Motor neuron (in vitro differentiated cells): Measurements from ENCODE around the gene CDH13. TPM values are rescaled to one million over a fixed set of nuclear protein-coding genes. Genes with fewer than 3 reads are reported as not detected.

Experiments used
- ATAC-seq, 8 experiments: fragments of 200-7000 bp; cut with Tn5 transposase; replicated peaks in 6 of 8; 2 replicates each; pipeline ENCODE4 v1.8.0; 2021; ENCODE audit warnings: mild to moderate bottlenecking in 8 of 8, moderate library complexity in 8 of 8
- H3K27ac ChIP-seq, 2 donors: fragments of 250-450 bp; sonication (Bioruptor Pico); 2 replicates each; pipeline ENCODE4 v1.9.0; 2021; ENCODE audit warnings: antibody characterized with exemption in 2 of 2, mild to moderate bottlenecking in 2 of 2, moderate library complexity in 1 of 2
- H3K4me1 ChIP-seq, 2 donors: fragments of 250-450 bp; sonication (Bioruptor Pico); replicated peaks in 1 of 2; 2 replicates each; pipeline ENCODE4 v1.6.1; 2021; ENCODE audit warnings: antibody characterized with exemption in 2 of 2, mild to moderate bottlenecking in 2 of 2, moderate library complexity in 1 of 2
- H3K4me3 ChIP-seq, 5 donors: fragments of 250-450 bp; sonication (Bioruptor Pico); 2 replicates each; pipeline ENCODE4 v1.9.0; 2021; ENCODE audit warnings: antibody characterized with exemption in 5 of 5, mild to moderate bottlenecking in 5 of 5, moderate library complexity in 4 of 5
- WGBS, 10 experiments: fragments of 450-650 bp; shearing (Covaris generic); methylation state at CpG; one replicate each; pipeline ENCODE4 v1.0.0; 2022; 5-methylcytosine and 5-hydroxymethylcytosine counted together
- in situ Hi-C, 9 experiments: fragments of 400-800 bp; cut with MboI; loops; one replicate each; pipeline ENCODE4 v1.15.0; 2021; ENCODE audit warnings: low sequenced_read_pairs in 9 of 9, low pct_unique_long_range_greater_than_20kb in 2 of 9; ENCODE audit not compliant: unreplicated experiment in 9 of 9
- total RNA-seq, 8 experiments: library from RNA; unstranded; fragments of 300-600 nt; gene quantifications; 2 replicates each; pipeline versions ENCODE4 v1.2.3 to v1.2.4, GENCODE V29; 2022

The CDH13 gene
- total RNA-seq, 8 experiments from 2014 or later: 0.42 to 10.3 (median 3.4) TPM

- H3K4me3 ChIP-seq: no peak overlapping the region
- 20 to 100% (median 80%) methylated on average over 1 to 2 of the region's 2 CpGs; no CpG with 5 or more reads in 3 of the 10 experiments for WGBS, 10 experiments
Observed at GRCh38 chr16:82630219-82630618, 3.5 kb downstream of the CDH13 start.

GRCh38 chr16:82630688-82631087 is 3.9 kb downstream of the CDH13 start:
- Histone ChIP-seq H3K4me1 (peaks cover 12 to 13% of the 10 kb centered on the region in 2 donors), H3K4me3 (no peak overlapping the region), H3K27ac (no peak overlapping the region)
- WGBS, 10 experiments: 67 to 100% (median 98%) methylated on average over 1 to 3 of the region's 3 CpGs; no CpG with 5 or more reads in 2 of the 10 experiments
- no peak for ATAC-seq
- in situ Hi-C loops: loop anchor here in 2 of 9 experiments (25.0 kb wide), 3 partner anchors 368 to 582 kb away; no protein-coding TSS in a partner anchor

More at GRCh38 chr16:82630219-82630618, 3.5 kb downstream of the CDH13 start:
- Histone ChIP-seq H3K4me1 (peaks cover 12 to 13% of the 10 kb centered on the region in 2 donors), H3K27ac (no peak overlapping the region)
- in situ Hi-C loops: loop anchor here in 2 of 9 experiments (25.0 kb wide), 3 partner anchors 368 to 582 kb away; no protein-coding TSS in a partner anchor
- ATAC-seq: no peak

- H3K4me3 ChIP-seq: no peak overlapping the region
- H3K4me1 ChIP-seq: peaks cover 4 to 9% of the 10 kb centered on the region in 2 donors
- H3K27ac ChIP-seq: no peak overlapping the region
- WGBS, 10 experiments: 50 to 100% (median 98%) methylated on average over 1 to 10 of the region's 10 CpGs; no CpG with 5 or more reads in 2 of the 10 experiments
- peak in 1 of 8 experiments; percentile 31 for ATAC-seq
- in situ Hi-C loops: loop anchor here in 2 of 9 experiments (25.0 kb wide), 3 partner anchors 370 to 580 kb away; no protein-coding TSS in a partner anchor
Observed at GRCh38 chr16:82631701-82632685, 5.2 kb downstream of the CDH13 start.

GRCh38 chr16:82633964-82634600 is 7.3 kb downstream of the CDH13 start:
- peak in 7 of 8 experiments; percentile 38 to 82 (median 72) for ATAC-seq
- no peak overlapping the region for H3K27ac ChIP-seq
- in situ Hi-C loops: loop anchor here in 2 of 9 experiments (25.0 kb wide), 3 partner anchors 372 to 578 kb away; no protein-coding TSS in a partner anchor
- no peaks in the 10 kb centered on the region for H3K4me1 ChIP-seq
- H3K4me3 ChIP-seq: no peak overlapping the region
- 16 to 94% (median 79%) methylated on average over 1 to 14 of the region's 15 CpGs; no CpG with 5 or more reads in 3 of the 10 experiments for WGBS, 10 experiments

GRCh38 chr16:82634955-82635610 is 8.3 kb downstream of the CDH13 start:
- WGBS, 10 experiments: 80 to 100% (median 88%) methylated on average over 1 to 2 of the region's 2 CpGs; no CpG with 5 or more reads in 5 of the 10 experiments
- in situ Hi-C loops: loop anchor here in 2 of 9 experiments (25.0 kb wide), 3 partner anchors 373 to 577 kb away; no protein-coding TSS in a partner anchor

GRCh38 chr16:82636485-82636884 is 9.7 kb downstream of the CDH13 start:
- no peak overlapping the region for H3K4me3 ChIP-seq
- peak in 1 of 8 experiments; percentile 38 for ATAC-seq
- no peak overlapping the region for H3K27ac ChIP-seq
- in situ Hi-C loops: loop anchor here in 2 of 9 experiments (25.0 kb wide), 3 partner anchors 374 to 576 kb away; no protein-coding TSS in a partner anchor
- H3K4me1 ChIP-seq: no peaks in the 10 kb centered on the region
- WGBS, 10 experiments: 42 to 100% (median 89%) methylated on average over 1 to 3 of the region's 3 CpGs; no CpG with 5 or more reads in 3 of the 10 experiments

More at GRCh38 chr16:82634955-82635610, 8.3 kb downstream of the CDH13 start:
- no peak overlapping the region for H3K4me3 ChIP-seq
- peak in 2 of 8 experiments; percentile 19 to 24 for ATAC-seq
- H3K4me1 ChIP-seq: no peaks in the 10 kb centered on the region
- H3K27ac ChIP-seq: no peak overlapping the region

- no peak for ATAC-seq
- Histone ChIP-seq H3K27ac (no peak overlapping the region), H3K4me3 (no peak overlapping the region), H3K4me1 (no peaks in the 10 kb centered on the region)
- in situ Hi-C loops: loop anchor here in 2 of 9 experiments (25.0 kb wide), 3 partner anchors 375 to 575 kb away; no protein-coding TSS in a partner anchor
- 80 to 100% (median 95%) methylated on average over 1 to 3 of the region's 3 CpGs; no CpG with 5 or more reads in 3 of the 10 experiments for WGBS, 10 experiments
Observed at GRCh38 chr16:82636958-82637357, 10.2 kb downstream of the CDH13 start.

GRCh38 chr16:82638095-82638798 is 11.5 kb downstream of the CDH13 start:
- in situ Hi-C loops: loop anchor here in 2 of 9 experiments (25.0 kb wide), 3 partner anchors 376 to 574 kb away; no protein-coding TSS in a partner anchor
- WGBS, 10 experiments: 32 to 100% (median 90%) methylated on average over 1 to 4 of the region's 4 CpGs; no CpG with 5 or more reads in 1 of the 10 experiments
- no peak for ATAC-seq
- Histone ChIP-seq H3K4me3 (no peak overlapping the region), H3K27ac (no peak overlapping the region), H3K4me1 (no peaks in the 10 kb centered on the region)

GRCh38 chr16:82639263-82639662 is 12.5 kb downstream of the CDH13 start:
- Histone ChIP-seq H3K4me1 (peaks cover 0 to 6% of the 10 kb centered on the region in 2 donors), H3K4me3 (no peak overlapping the region), H3K27ac (no peak overlapping the region)
- ATAC-seq: no peak
- 20 to 100% (median 90%) methylated on average over 1 to 3 of the region's 3 CpGs; no CpG with 5 or more reads in 1 of the 10 experiments for WGBS, 10 experiments
- in situ Hi-C loops: loop anchor here in 2 of 9 experiments (25.0 kb wide), 3 partner anchors 377 to 573 kb away; no protein-coding TSS in a partner anchor

GRCh38 chr16:82639666-82640336 is 13.0 kb downstream of the CDH13 start:
- peak; percentile 43 to 82 (median 58) for ATAC-seq
- no peak overlapping the region for H3K27ac ChIP-seq
- in situ Hi-C loops: loop anchor here in 2 of 9 experiments (25.0 kb wide), 3 partner anchors 378 to 572 kb away; no protein-coding TSS in a partner anchor
- H3K4me3 ChIP-seq: no peak overlapping the region
- WGBS, 10 experiments: 10 to 70% (median 39%) methylated on average over 1 to 9 of the region's 9 CpGs; no CpG with 5 or more reads in 1 of the 10 experiments
- H3K4me1 ChIP-seq: peaks cover 0 to 9% of the 10 kb centered on the region in 2 donors
